Chondrocyte (in vitro differentiated cells): ENCODE data around the gene ATP8B2. TPM values are rescaled to one million over a fixed set of nuclear protein-coding genes. Genes with fewer than 3 reads are reported as not detected.
"Not testable (repeated sequence)": the region's sequence is repeated elsewhere in the genome, so short reads cannot be mapped to it uniquely, and the experiment has no call there.

Experiments
- DNase-seq: peaks from one replicate; pipeline ENCODE4 v3.0.0; 2021; ENCODE audit warnings: mixed read lengths, low spot score
- H3K27ac Mint-ChIP-seq: one replicate; pipeline ENCODE4 v1.8.0; 2021; ENCODE audit warnings: mild to moderate bottlenecking, moderate library complexity, mixed read lengths; ENCODE audit not compliant: unreplicated experiment
- H3K27me3 Mint-ChIP-seq: 2 replicates; pipeline ENCODE4 v1.8.0; 2021; ENCODE audit warnings: low read depth, mixed read lengths
- H3K36me3 Mint-ChIP-seq: 2 replicates; pipeline ENCODE4 v1.8.0; 2021; ENCODE audit warnings: low read depth, mixed read lengths
- H3K4me1 Mint-ChIP-seq: 2 replicates; pipeline ENCODE4 v1.8.0; 2021; ENCODE audit warnings: low read depth, mild to moderate bottlenecking, mixed read lengths
- H3K4me3 Mint-ChIP-seq: one replicate; pipeline ENCODE4 v1.8.0; 2021; ENCODE audit warnings: mild to moderate bottlenecking, moderate library complexity, mixed read lengths; ENCODE audit not compliant: unreplicated experiment
- H3K9me3 Mint-ChIP-seq: 2 replicates; pipeline ENCODE4 v1.8.0; 2021; ENCODE audit warnings: low read depth, mixed read lengths
- CTCF ChIP-seq: fragments of 200-600 bp; sonication (generic); IDR thresholded peaks from 2 replicates; pipeline ENCODE4 v1.5.0; 2021; ENCODE audit warnings: antibody characterized with exemption, mild to moderate bottlenecking, moderate library complexity
- total RNA-seq: library from RNA; stranded (reverse); gene quantifications from 3 replicates; pipeline ENCODE4 v1.2.1, GENCODE V29; 2021

Gene ATP8B2
- total RNA-seq, 1 donor from 2014 or later: 86.6 TPM

- Mint-ChIP-seq H3K27me3 (peaks cover 2% of the 10 kb centered on the region), H3K9me3 (no peaks in the 10 kb centered on the region), H3K4me3 (no peak overlapping the region), H3K27ac (no peak overlapping the region), H3K4me1 (no peaks in the 10 kb centered on the region), H3K36me3 (no peaks in the 10 kb centered on the region)
- DNase-seq: no peak
- no peak for TF ChIP-seq CTCF
These were observed 36.0 kb downstream of the ATP8B2 start for GRCh38 chr1:154361357-154361756.

- TF ChIP-seq CTCF: no peak
- H3K27me3 Mint-ChIP-seq: no peaks in the 10 kb centered on the region
- H3K27ac Mint-ChIP-seq: no peak overlapping the region
- H3K4me3 Mint-ChIP-seq: no peak overlapping the region
- DNase-seq: no peak
- no peaks in the 10 kb centered on the region for H3K9me3 Mint-ChIP-seq
- no peaks in the 10 kb centered on the region for H3K36me3 Mint-ChIP-seq
- H3K4me1 Mint-ChIP-seq: no peaks in the 10 kb centered on the region
These were observed 46.1 kb downstream of the ATP8B2 start for GRCh38 chr1:154371436-154371835.

GRCh38 chr1:154373777-154374357, 48.5 kb downstream of the ATP8B2 start:
- H3K4me1 Mint-ChIP-seq, H3K4me3 Mint-ChIP-seq, DNase-seq: not testable (repeated sequence)

GRCh38 chr1:154379301-154379700, 54.0 kb downstream of the ATP8B2 start:
- Mint-ChIP-seq H3K9me3 (no peaks in the 10 kb centered on the region), H3K27me3 (peaks cover 4% of the 10 kb centered on the region), H3K36me3 (no peaks in the 10 kb centered on the region), H3K4me1 (no peaks in the 10 kb centered on the region), H3K27ac (no peak overlapping the region), H3K4me3 (no peak overlapping the region)
- DNase-seq: no peak
- TF ChIP-seq CTCF: no peak

More at GRCh38 chr1:154373777-154374357, 48.5 kb downstream of the ATP8B2 start:
- not testable (repeated sequence) for H3K36me3 Mint-ChIP-seq, H3K27me3 Mint-ChIP-seq, H3K27ac Mint-ChIP-seq, H3K9me3 Mint-ChIP-seq

GRCh38 chr1:154384650-154385489, 59.5 kb downstream of the ATP8B2 start:
- Mint-ChIP-seq H3K4me3 (no peak overlapping the region), H3K27me3 (peaks cover 14% of the 10 kb centered on the region), H3K9me3 (no peaks in the 10 kb centered on the region), H3K36me3 (no peaks in the 10 kb centered on the region), H3K4me1 (no peaks in the 10 kb centered on the region), H3K27ac (no peak overlapping the region)
- no peak for TF ChIP-seq CTCF
- DNase-seq: no peak
